ENCODE results near the gene SH2D4B. TPM values are rescaled to one million over a fixed set of nuclear protein-coding genes. Genes with fewer than 3 reads are reported as not detected.

Gene SH2D4B
- total RNA-seq, 1 experiment from 2014 or later: 0.22 TPM

DNA sequence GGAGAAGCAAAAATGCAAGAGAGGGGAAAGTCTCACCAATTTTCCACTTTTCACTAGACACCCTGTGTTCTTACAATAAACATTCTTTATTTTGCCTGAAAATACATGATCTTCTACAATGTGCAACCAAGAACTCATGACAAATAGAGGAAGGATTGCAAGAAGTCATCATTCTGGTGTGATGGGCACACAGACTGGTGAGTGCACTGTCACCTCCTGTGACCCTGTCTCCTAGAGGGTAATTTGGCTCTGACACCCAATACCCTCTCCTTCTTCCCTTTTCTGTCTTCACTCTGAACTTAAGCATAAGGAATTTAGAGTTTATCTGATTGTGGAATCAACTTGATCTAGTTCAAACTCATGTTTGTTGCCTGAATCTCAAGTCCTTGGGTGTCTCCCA, 153.7 kb downstream of the SH2D4B start:
- no peak overlapping the region for H3K9ac ChIP-seq (ENCODE audit: low read length)
- peaks cover 31% of the 10 kb centered on the region for H3K27me3 ChIP-seq (ENCODE audit: insufficient read depth, low read length)
- ChIA-PET POLR2A (no interaction called here), CTCF (no interaction called here), RAD21 (ENCODE audit: low non-redundant PET in 1 of 2, low total read pairs in 2 of 2, uncharacterized antibody in 2 of 2, unreplicated experiment in 2 of 2) (no interaction called here)
- H3K27ac ChIP-seq (ENCODE audit: low read depth, low read length): no peak overlapping the region
- no peak overlapping the region for H3K4me3 ChIP-seq (replicated peaks in 1 of 2; ENCODE audit: low read depth in 1 of 2, low read length in 2 of 2)
- H3K9me3 ChIP-seq (ENCODE audit: control insufficient read depth in 1 of 2, insufficient read depth in 1 of 2, low read depth in 1 of 2, low read length in 2 of 2): no peaks in the 10 kb centered on the region
- ATAC-seq (no peak), DNase-seq (ENCODE audit: low read depth, low spot score) (no peak)
- no peaks in the 10 kb centered on the region for H3K79me2 ChIP-seq (ENCODE audit: insufficient read depth, low read length)
- no TSS peak for BruUV-seq (replicated peaks)
- intact Hi-C loops (cut with micrococcal nuclease): loop anchor here (10.0 kb wide), 2 partner anchors 247 to 323 kb away; no protein-coding TSS in a partner anchor
- no peak overlapping the region for H3K4me2 ChIP-seq (ENCODE audit: low read length)
- no peaks in the 10 kb centered on the region for H3K4me1 ChIP-seq (ENCODE audit: control insufficient read depth in 1 of 2, insufficient read depth in 2 of 2, low read length in 2 of 2)
- no peaks in the 10 kb centered on the region for H4K20me1 ChIP-seq (ENCODE audit: insufficient read depth)
- TF ChIP-seq RAD21 (IDR thresholded peaks at IDR 0.05; ENCODE audit: low read depth) (no peak), CEBPB (IDR thresholded peaks at IDR 0.05; ENCODE audit: low read depth) (no peak), YY1 (IDR thresholded peaks at IDR 0.05; ENCODE audit: extremely low read depth, insufficient replicate concordance, low read depth, low read length) (no peak), REST (IDR thresholded peaks at IDR 0.05; ENCODE audit: low read depth) (no peak), FOSL1 (IDR thresholded peaks at IDR 0.05; ENCODE audit: low read depth) (no peak), EZH2 (IDR thresholded peaks at IDR 0.05) (no peak)
- H3K9me2 ChIP-seq (ENCODE audit: insufficient read depth): no peaks in the 10 kb centered on the region
- no peak overlapping the region for H2AFZ ChIP-seq (ENCODE audit: low read depth, low read length, poor library complexity, severe bottlenecking)
- no peaks in the 10 kb centered on the region for H3K36me3 ChIP-seq (ENCODE audit: control insufficient read depth in 1 of 2, insufficient read depth in 2 of 2, low read length in 2 of 2)

GRCh38 chr10:80693565-80693964, 155.9 kb downstream of the SH2D4B start:
- no peaks in the 10 kb centered on the region for H3K36me3 ChIP-seq (ENCODE audit: control insufficient read depth in 1 of 2, insufficient read depth in 2 of 2, low read length in 2 of 2)
- no peaks in the 10 kb centered on the region for H3K9me3 ChIP-seq (ENCODE audit: control insufficient read depth in 1 of 2, insufficient read depth in 1 of 2, low read depth in 1 of 2, low read length in 2 of 2)
- no TSS peak for BruUV-seq (replicated peaks)
- no peak overlapping the region for H3K4me2 ChIP-seq (ENCODE audit: low read length)
- no peaks in the 10 kb centered on the region for H3K79me2 ChIP-seq (ENCODE audit: insufficient read depth, low read length)
- CTCF ChIA-PET: no interaction called here
- H2AFZ ChIP-seq (ENCODE audit: low read depth, low read length, poor library complexity, severe bottlenecking): no peak overlapping the region
- H3K27ac ChIP-seq (ENCODE audit: low read depth, low read length): no peak overlapping the region
- POLR2A ChIA-PET: no interaction called here
- ATAC-seq: no peak
- no peaks in the 10 kb centered on the region for H3K9me2 ChIP-seq (ENCODE audit: insufficient read depth)
- no peak for DNase-seq (ENCODE audit: low read depth, low spot score)
- H3K9ac ChIP-seq (ENCODE audit: low read length): no peak overlapping the region
- RAD21 ChIA-PET (ENCODE audit: low non-redundant PET in 1 of 2, low total read pairs in 2 of 2, uncharacterized antibody in 2 of 2, unreplicated experiment in 2 of 2): no interaction called here
- H3K27me3 ChIP-seq (ENCODE audit: insufficient read depth, low read length): peaks cover 34% of the 10 kb centered on the region
- no peak overlapping the region for H3K4me3 ChIP-seq (replicated peaks in 1 of 2; ENCODE audit: low read depth in 1 of 2, low read length in 2 of 2)
- intact Hi-C loops (cut with micrococcal nuclease): loop anchor here (10.0 kb wide), 2 partner anchors 249 to 321 kb away; no protein-coding TSS in a partner anchor
- H3K4me1 ChIP-seq (ENCODE audit: control insufficient read depth in 1 of 2, insufficient read depth in 2 of 2, low read length in 2 of 2): no peaks in the 10 kb centered on the region
- no peaks in the 10 kb centered on the region for H4K20me1 ChIP-seq (ENCODE audit: insufficient read depth)
- no peak for TF ChIP-seq JUND (IDR thresholded peaks at IDR 0.05)
- TF ChIP-seq, protein P1, sequence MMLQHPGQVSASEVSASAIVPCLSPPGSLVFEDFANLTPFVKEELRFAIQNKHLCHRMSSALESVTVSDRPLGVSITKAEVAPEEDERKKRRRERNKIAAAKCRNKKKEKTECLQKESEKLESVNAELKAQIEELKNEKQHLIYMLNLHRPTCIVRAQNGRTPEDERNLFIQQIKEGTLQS (IDR thresholded peaks at IDR 0.05): no peak
- no peak for TF ChIP-seq CBX3 (IDR thresholded peaks at IDR 0.05; ENCODE audit: low read depth)
- no peak for TF ChIP-seq EZH2phosphoT487 (IDR thresholded peaks at IDR 0.05; ENCODE audit: borderline replicate concordance)
- no peak for TF ChIP-seq TCF7L2 (IDR thresholded peaks at IDR 0.05; ENCODE audit: borderline replicate concordance, extremely low read depth, insufficient read depth, insufficient read length)
- TF ChIP-seq FOSL1 (IDR thresholded peaks at IDR 0.05; ENCODE audit: low read depth): no peak
- no peak for TF ChIP-seq SRF (IDR thresholded peaks at IDR 0.05; ENCODE audit: low read depth)
- TF ChIP-seq SP1 (IDR thresholded peaks at IDR 0.05; ENCODE audit: low read depth): no peak
- TF ChIP-seq CTCF (IDR thresholded peaks at IDR 0.05 in 2 of 3, conservative IDR thresholded peaks at IDR 0.05 in 1 of 3; ENCODE audit: borderline replicate concordance in 1 of 3, insufficient read depth in 1 of 3, low read depth in 2 of 3, low read length in 2 of 3): no peak
- TF ChIP-seq RAD21 (IDR thresholded peaks at IDR 0.05; ENCODE audit: low read depth): no peak
- no peak for TF ChIP-seq ZFX (IDR thresholded peaks at IDR 0.05)
- no peak for TF ChIP-seq YY1 (IDR thresholded peaks at IDR 0.05; ENCODE audit: extremely low read depth, insufficient replicate concordance, low read depth, low read length)
- TF ChIP-seq ZNF274 (IDR thresholded peaks at IDR 0.05; ENCODE audit: low read depth, low read length): no peak
- no peak for TF ChIP-seq CEBPB (IDR thresholded peaks at IDR 0.05; ENCODE audit: low read depth)
